IMR-90 (cell line): Measurements from ENCODE around the gene NKX1-1. TPM values are rescaled to one million over a fixed set of nuclear protein-coding genes. Genes with fewer than 3 reads are reported as not detected.

Source experiments
- ATAC-seq: fragments of 200-7000 bp; cut with Tn5 transposase; 2 replicates; pipeline ENCODE4 v1.9.1; 2020; ENCODE audit warnings: low read depth, mild to moderate bottlenecking, moderate library complexity
- BruUV-seq: library from RNA; stranded (reverse); fragments of 400-500 nt; replicated peaks from 2 replicates; lab custom pipeline; 2021; lab: Mats Ljungman, UMichigan
- CTCF ChIA-PET: fragments of 300-600 bp; formaldehyde crosslinking; extraction: SDS; loops from one replicate; lab custom pipeline; 2021; ENCODE audit warnings: antibody characterized with exemption; lab: Yijun Ruan, JAX
- POLR2A ChIA-PET: fragments of 300-600 bp; sonication (Branson Sonifier 250); formaldehyde crosslinking; loops from one replicate; lab custom pipeline; 2022; ENCODE audit warnings: antibody characterized with exemption; ENCODE audit not compliant: unreplicated experiment; lab: Charles Lee
- DNase-seq: peaks from one replicate; pipeline ENCODE4 v3.0.0; 2013
- H2AFZ ChIP-seq: replicated peaks from 2 replicates; pipeline ENCODE3; 2013; ENCODE audit warnings: low read length, mild to moderate bottlenecking; ENCODE audit not compliant: poor library complexity
- H2AK5ac ChIP-seq: 2 replicates; pipeline ENCODE4 v1.6.1; 2013; ENCODE audit warnings: low read depth, low read length, inconsistent platforms
- H2AK9ac ChIP-seq: replicated peaks from 2 replicates; pipeline ENCODE3; 2013; ENCODE audit warnings: mild to moderate bottlenecking, low read depth, low read length, moderate library complexity; ENCODE audit not compliant: poor library complexity
- H2BK120ac ChIP-seq: 2 replicates; pipeline ENCODE4 v1.6.1; 2013; ENCODE audit warnings: low read depth, low read length, inconsistent platforms
- H2BK15ac ChIP-seq: 3 replicates; pipeline ENCODE4 v1.6.1; 2013; ENCODE audit warnings: low read depth, low read length, inconsistent platforms
- H2BK20ac ChIP-seq: 2 replicates; pipeline ENCODE4 v1.6.1; 2013; ENCODE audit warnings: low read depth, mild to moderate bottlenecking, inconsistent platforms, low read length, moderate library complexity
- H2BK5ac ChIP-seq: 2 replicates; pipeline ENCODE4 v1.6.1; 2013; ENCODE audit warnings: mild to moderate bottlenecking, low read depth, low read length, inconsistent platforms; ENCODE audit not compliant: poor library complexity, severe bottlenecking
- H3K14ac ChIP-seq: replicated peaks from 2 replicates; pipeline ENCODE4 v1.6.1; 2013; ENCODE audit warnings: low read depth, low read length, inconsistent platforms
- H3K18ac ChIP-seq: 2 replicates; pipeline ENCODE4 v1.6.1; 2013; ENCODE audit warnings: low read depth, low read length, control low read depth
- H3K23ac ChIP-seq: 2 replicates; pipeline ENCODE4 v1.6.1; 2013; ENCODE audit warnings: low read depth, low read length, inconsistent platforms
- H3K27ac ChIP-seq: 2 replicates; pipeline ENCODE4 v1.5.1; 2013; ENCODE audit warnings: mild to moderate bottlenecking, control low read depth, low read length; ENCODE audit not compliant: insufficient read depth
- H3K27me3 ChIP-seq: 2 replicates; pipeline ENCODE4 v1.6.1; 2013; ENCODE audit warnings: low read length; ENCODE audit not compliant: control insufficient read depth, insufficient read depth
- H3K36me3 ChIP-seq: 2 replicates; pipeline ENCODE4 v1.6.1; 2013; ENCODE audit warnings: low read length, mixed read lengths; ENCODE audit not compliant: control insufficient read depth, insufficient read depth
- H3K4ac ChIP-seq: 2 replicates; pipeline ENCODE4 v1.6.1; 2013; ENCODE audit warnings: low read depth, low read length, inconsistent platforms
- H3K4me1 ChIP-seq: 2 replicates; pipeline ENCODE4 v1.6.1; 2013; ENCODE audit warnings: low read length, mixed read lengths; ENCODE audit not compliant: control insufficient read depth, insufficient read depth
- H3K4me2 ChIP-seq: 2 replicates; pipeline ENCODE4 v1.6.1; 2013; ENCODE audit warnings: low read depth, mild to moderate bottlenecking, control low read depth, low read length, moderate library complexity
- H3K4me3 ChIP-seq: 2 replicates; pipeline ENCODE4 v1.5.1; 2013; ENCODE audit warnings: low read depth, mild to moderate bottlenecking, control low read depth, low read length, moderate library complexity; ENCODE audit not compliant: insufficient read depth
- H3K56ac ChIP-seq: 2 replicates; pipeline ENCODE4 v1.6.1; 2013; ENCODE audit warnings: low read length, inconsistent platforms; ENCODE audit not compliant: insufficient read depth; ENCODE audit errors: extremely low read depth
- H3K79me1 ChIP-seq, 2 experiments: 2 replicates each; pipeline ENCODE4 v1.6.1; 2013; ENCODE audit warnings: low read length in 2 of 2, inconsistent platforms in 1 of 2, low read depth in 1 of 2
- H3K9ac ChIP-seq: 2 replicates; pipeline ENCODE4 v1.6.1; 2013; ENCODE audit warnings: low read depth, low read length, control low read depth
- H3K9me1 ChIP-seq: 2 replicates; pipeline ENCODE4 v1.6.1; 2013; ENCODE audit warnings: low read length, inconsistent platforms; ENCODE audit not compliant: insufficient read depth
- H3K9me3 ChIP-seq: 2 replicates; pipeline ENCODE4 v1.6.1; 2013; ENCODE audit warnings: low read length; ENCODE audit not compliant: control insufficient read depth, insufficient read depth
- H4K20me1 ChIP-seq: 2 replicates; pipeline ENCODE4 v1.6.1; 2013; ENCODE audit warnings: low read length, inconsistent platforms; ENCODE audit not compliant: insufficient read depth
- H4K5ac ChIP-seq: 2 replicates; pipeline ENCODE4 v1.6.1; 2013; ENCODE audit warnings: mild to moderate bottlenecking, low read depth, low read length, control low read depth
- H4K8ac ChIP-seq, 2 experiments: 2 replicates each; pipeline ENCODE4 v1.6.1; 2013; ENCODE audit warnings: low read depth in 2 of 2, low read length in 2 of 2, control low read depth in 1 of 2, inconsistent platforms in 1 of 2
- H4K91ac ChIP-seq: 2 replicates; pipeline ENCODE4 v1.6.1; 2013; ENCODE audit warnings: low read depth, low read length, inconsistent platforms; ENCODE audit not compliant: insufficient read depth
- POLR2A ChIP-seq: IDR thresholded peaks from 2 replicates; pipeline ENCODE4 v1.6.1; 2012; ENCODE audit warnings: mild to moderate bottlenecking, low read depth, low read length
- WGBS, 2 experiments: methylation state at CpG; one replicate each; pipeline versions ENCODE4 v1.1.5 to v1.1.7; 2013; ENCODE audit warnings: missing lambda C conversion rate in 2 of 2; ENCODE audit not compliant: insufficient read length in 1 of 2; ENCODE audit errors: extremely low coverage in 2 of 2; 5-methylcytosine and 5-hydroxymethylcytosine counted together
- dilution Hi-C: fragments of 300-500 bp; cut with HindIII; formaldehyde crosslinking; loops from one replicate; pipeline ENCODE4 v1.14.3; 2018; ENCODE audit warnings: low sequenced_read_pairs; ENCODE audit not compliant: unreplicated experiment
- in situ Hi-C: fragments of 300-500 bp; cut with MboI; formaldehyde crosslinking; loops from 3 replicates; pipeline ENCODE4 v1.14.3; 2019; ENCODE audit warnings: low sequenced_read_pairs, inconsistent platforms, mixed read lengths
- intact Hi-C: fragments of 100-400 bp; cut with micrococcal nuclease; formaldehyde crosslinking; loops from 2 replicates; pipeline ENCODE4 v1.10.0; 2022
- polyA plus RNA-seq, 3 experiments: library from polyadenylated mRNA; depleted of rRNA; stranded (reverse); fragments of >200 nt; gene quantifications; 2 replicates each; pipeline ENCODE4 v1.2.3, GENCODE V29; 2012; ENCODE audit warnings: low replicate concordance in 1 of 3
- total RNA-seq: library from RNA; depleted of rRNA; stranded (reverse); fragments of >200 nt; gene quantifications from 2 replicates; pipeline ENCODE4 v1.2.3, GENCODE V29; 2012

Gene NKX1-1
- total and polyA plus RNA-seq, 2 of the 4 experiments (the other 2 are of a cell fraction), result not detected

DNA sequence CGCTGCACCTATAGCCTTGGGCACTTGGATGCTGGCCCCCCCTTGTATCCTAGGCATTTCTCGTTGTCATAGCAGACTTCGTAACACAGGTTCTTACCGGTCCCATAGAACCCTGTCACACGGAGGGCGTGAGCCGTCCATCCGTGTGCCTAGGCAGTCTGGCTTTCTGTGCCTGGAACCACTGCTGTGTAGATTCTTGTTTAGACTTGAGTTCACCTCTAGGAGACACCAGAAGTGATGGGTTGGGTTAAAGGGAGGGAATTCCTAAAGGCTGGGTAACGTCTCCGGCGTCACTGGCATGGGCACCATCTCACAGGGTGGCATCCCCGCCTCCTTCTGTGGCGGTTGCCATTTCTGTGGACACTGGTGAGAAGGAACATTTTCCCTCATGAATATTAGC lies 13.5 kb upstream of the NKX1-1 start:
- CTCF ChIA-PET, result interaction anchor here (0.7 kb wide), 1 partner anchor 27 kb away, joined by 3 read pairs; no protein-coding TSS in a partner anchor
- dilution Hi-C loops, result no loop called here
- H3K9ac ChIP-seq, result no peak overlapping the region

More for the DNA sequence above, 13.5 kb upstream of the NKX1-1 start:
- no TSS peak for BruUV-seq
- Histone ChIP-seq H3K27me3 (peaks cover 33% of the 10 kb centered on the region), H4K91ac (no peak overlapping the region), H2BK5ac (no peak overlapping the region), H3K4me2 (no peak overlapping the region), H3K9me1 (no peaks in the 10 kb centered on the region), H4K20me1 (no peaks in the 10 kb centered on the region), H3K14ac (no peak overlapping the region), H3K4me1 (no peaks in the 10 kb centered on the region), H4K5ac (no peak overlapping the region), H2BK20ac (no peak overlapping the region), H3K36me3 (no peaks in the 10 kb centered on the region), H3K27ac (no peak overlapping the region), H2BK120ac (no peak overlapping the region), H2AK9ac (no peak overlapping the region), H3K56ac (no peak overlapping the region), H4K8ac (no peak overlapping the region), H2BK15ac (no peak overlapping the region), H3K4ac (no peak overlapping the region), H3K9me3 (peaks cover 1% of the 10 kb centered on the region; the same call in 1 of the 2 replicates), H3K79me1 (no peaks in the 10 kb centered on the region), H2AK5ac (no peak overlapping the region), H3K23ac (no peak overlapping the region), H2AFZ (no peak overlapping the region), H3K4me3 (no peak overlapping the region), H3K18ac (no peak overlapping the region)
- in situ Hi-C loops (no loop called here), intact Hi-C loops (no loop called here)
- TF ChIP-seq POLR2A, result no peak
- POLR2A ChIA-PET, result no interaction called here
- no peak for DNase-seq
- WGBS, 2 experiments, result 80% methylated on average over 7 of the region's 13 CpGs; no CpG with 5 or more reads in 1 of the 2 experiments
- no peak for ATAC-seq
